Measurements from ENCODE around the gene GFY.

GFY gene

DNA sequence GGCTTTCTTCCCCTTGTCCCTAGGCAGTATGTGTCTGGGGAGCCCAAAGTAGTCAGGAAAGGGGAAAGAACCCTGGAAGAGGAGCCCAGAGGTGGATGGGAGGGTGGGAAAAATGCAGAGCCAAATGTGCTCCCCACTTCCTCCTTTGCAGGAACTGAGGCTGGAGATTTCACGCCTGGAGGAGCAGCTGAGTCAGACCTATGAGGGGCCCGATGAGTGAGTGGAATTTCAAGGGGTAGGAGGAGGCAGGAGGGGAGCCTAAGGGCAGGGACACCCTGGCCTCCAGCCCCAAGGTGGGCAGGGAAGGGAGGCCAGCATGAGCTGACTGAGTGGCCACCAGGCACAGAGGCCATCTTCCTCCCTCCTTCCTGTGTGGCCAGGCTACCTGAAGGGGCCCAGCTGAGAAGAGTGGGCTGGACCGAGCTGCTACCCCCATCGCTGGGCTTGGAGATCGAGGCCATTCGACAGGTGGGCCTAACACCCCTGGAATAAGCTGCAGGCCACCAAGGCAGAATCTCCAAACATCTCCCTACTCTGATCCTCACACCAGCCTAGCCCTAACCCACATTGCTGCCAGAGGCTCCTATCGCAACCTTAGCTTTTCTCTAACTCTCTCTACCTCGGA lies 16.3 kb upstream of the GFY start:
- no peak for DNase-seq (ENCODE audit: insufficient read length, low spot score)
- TF ChIP-seq, protein P1, sequence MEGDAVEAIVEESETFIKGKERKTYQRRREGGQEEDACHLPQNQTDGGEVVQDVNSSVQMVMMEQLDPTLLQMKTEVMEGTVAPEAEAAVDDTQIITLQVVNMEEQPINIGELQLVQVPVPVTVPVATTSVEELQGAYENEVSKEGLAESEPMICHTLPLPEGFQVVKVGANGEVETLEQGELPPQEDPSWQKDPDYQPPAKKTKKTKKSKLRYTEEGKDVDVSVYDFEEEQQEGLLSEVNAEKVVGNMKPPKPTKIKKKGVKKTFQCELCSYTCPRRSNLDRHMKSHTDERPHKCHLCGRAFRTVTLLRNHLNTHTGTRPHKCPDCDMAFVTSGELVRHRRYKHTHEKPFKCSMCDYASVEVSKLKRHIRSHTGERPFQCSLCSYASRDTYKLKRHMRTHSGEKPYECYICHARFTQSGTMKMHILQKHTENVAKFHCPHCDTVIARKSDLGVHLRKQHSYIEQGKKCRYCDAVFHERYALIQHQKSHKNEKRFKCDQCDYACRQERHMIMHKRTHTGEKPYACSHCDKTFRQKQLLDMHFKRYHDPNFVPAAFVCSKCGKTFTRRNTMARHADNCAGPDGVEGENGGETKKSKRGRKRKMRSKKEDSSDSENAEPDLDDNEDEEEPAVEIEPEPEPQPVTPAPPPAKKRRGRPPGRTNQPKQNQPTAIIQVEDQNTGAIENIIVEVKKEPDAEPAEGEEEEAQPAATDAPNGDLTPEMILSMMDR (IDR thresholded peaks at IDR 0.05; ENCODE audit: insufficient read depth, missing control alignments): no peak
- no peak for FAIRE-seq

DNA sequence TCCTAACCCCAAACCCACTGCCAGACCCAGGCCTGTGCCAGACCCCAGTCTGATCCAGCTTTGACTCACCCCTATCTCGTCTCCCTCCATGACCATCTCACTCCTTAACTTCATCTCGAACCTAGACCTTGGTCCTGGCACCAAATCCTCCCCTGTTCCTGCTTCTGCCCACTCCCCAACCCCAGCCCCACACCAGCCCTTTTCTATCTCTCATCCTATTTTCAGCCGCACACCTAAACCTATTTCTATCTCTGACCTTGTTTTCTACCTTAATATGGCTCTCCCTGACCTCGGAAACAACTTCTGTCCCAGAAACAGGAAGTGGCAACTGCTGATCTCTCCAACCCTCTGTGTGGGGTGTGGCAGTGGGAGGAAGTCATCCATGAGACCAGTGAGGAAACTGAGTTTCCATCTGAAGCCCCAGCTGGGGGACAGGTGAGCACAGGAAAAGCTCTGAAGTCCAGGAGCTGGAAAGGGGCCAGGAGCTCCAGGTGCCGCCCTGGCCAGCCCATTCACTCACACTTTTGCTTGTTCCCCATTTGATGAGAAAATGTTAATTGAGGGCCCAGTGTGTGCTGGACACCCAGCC lies 15.7 kb upstream of the GFY start:
- DNase-seq (ENCODE audit: insufficient read length, low spot score) (no peak), FAIRE-seq (no peak)
- TF ChIP-seq, protein P1 (IDR thresholded peaks at IDR 0.05; ENCODE audit: insufficient read depth, missing control alignments): no peak

DNA sequence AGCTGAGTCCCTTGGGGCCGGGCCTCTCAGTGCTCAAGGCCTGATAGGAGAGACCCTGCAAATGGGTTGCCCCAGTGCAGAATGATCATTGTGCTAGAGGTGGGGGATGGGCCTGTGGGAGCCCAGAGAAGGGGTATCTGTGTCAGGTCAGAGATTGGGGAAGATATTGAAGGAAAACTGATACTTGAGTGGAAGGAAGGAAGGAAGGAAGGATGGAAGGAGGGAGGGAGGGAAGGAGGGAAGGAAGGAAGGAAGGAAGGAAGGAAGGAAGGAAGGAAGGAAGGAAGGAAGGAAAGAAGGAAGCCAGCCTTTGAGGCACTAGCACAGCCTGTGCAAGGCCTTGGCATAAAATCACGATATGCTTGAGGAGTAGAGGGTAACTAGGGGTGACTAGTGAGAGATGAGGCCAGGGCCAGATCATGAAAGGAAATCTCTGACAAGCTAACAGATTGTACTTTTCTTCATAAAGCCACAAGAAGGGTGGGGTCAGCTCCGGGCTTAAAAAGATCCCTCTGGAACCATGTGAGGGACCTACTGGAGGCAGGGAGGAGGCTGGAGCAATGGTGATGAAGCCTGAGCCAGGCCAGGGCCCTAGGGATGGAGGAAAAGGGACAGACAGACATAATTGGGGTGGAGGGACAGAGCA lies 13.4 kb upstream of the GFY start:
- no peak for DNase-seq (ENCODE audit: insufficient read length, low spot score)
- TF ChIP-seq, protein P1 (IDR thresholded peaks at IDR 0.05; ENCODE audit: insufficient read depth, missing control alignments): no peak
- FAIRE-seq: no peak

DNA sequence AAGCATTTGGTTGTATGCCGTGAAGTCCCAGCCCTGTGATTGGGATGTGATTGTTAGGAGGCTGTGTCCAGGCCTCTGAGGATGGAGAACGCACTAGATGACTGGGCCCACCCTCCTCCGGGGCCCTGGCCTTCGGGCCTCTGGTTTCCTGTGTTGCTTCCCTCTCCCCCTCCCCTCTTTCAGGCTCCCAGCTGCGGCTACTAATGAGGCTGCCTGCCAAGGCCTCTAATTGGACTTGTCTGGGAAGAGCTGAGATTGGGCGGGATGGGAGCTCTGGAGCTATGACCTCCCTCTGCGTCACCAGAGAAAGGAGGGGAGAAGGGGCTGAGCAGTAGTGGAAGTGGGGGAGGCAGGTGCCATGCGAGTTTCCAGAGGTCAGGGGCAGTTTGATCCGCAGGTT lies 11.8 kb upstream of the GFY start:
- FAIRE-seq (no peak), DNase-seq (ENCODE audit: insufficient read length, low spot score) (no peak)
- TF ChIP-seq, protein P1 (IDR thresholded peaks at IDR 0.05; ENCODE audit: insufficient read depth, missing control alignments): no peak

DNA sequence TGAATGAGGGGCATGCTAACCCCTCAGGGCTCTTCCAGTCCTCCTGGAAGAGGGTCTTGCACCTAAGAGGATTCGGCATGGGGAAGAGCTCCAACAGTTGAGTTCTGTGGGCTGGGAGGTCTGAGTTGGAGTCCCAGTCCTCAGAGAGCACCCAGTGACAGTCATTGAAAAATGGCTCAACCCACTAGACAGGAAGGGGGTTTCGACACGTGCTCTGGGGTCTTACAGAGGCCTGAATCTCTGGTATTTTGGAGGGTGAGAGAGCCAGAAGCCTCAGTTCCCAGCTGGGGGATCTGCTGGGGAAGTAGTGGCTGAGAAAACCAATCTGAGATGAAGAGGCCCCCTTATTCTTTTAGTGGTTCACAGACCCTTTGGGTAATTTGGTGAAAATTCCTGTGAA lies 10.9 kb upstream of the GFY start:
- DNase-seq (ENCODE audit: insufficient read length, low spot score): no peak
- no peak for FAIRE-seq
- TF ChIP-seq, protein P1 (IDR thresholded peaks at IDR 0.05; ENCODE audit: insufficient read depth, missing control alignments): no peak

DNA sequence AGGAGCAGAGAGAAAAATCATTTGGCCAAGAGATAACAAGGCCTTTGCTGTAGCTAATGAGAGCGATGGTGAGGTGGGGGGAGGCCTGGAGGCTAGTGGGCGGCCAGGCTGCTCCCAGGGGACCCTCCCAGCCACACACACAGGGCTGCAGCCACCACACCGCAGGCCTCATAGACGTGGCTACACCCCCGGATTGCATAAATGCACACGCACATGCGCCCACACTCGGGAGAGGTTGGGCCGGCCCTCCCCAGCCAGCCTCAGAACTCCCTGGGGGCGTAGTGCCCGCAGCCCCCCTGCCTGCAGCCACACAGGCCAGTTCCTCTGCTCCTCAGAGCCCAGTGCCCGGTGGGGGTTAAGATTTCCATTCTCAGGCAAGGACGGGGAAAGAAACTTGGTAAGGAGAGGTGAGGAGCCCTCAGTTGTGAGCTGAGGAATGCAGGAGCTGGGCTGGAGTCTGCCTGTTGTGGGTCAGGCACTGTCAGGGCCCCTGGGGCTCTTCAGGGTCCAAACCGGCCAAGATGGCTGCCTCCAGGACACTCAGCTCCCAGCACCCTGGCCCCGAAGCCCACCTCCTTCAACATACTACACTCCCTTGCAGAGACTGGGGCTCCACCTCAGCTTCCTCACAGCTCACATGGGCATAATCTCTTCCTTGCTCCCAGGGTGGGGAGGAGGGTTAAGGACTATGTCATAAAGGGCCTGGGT lies 9.9 kb upstream of the GFY start:
- TF ChIP-seq, protein P1 (IDR thresholded peaks at IDR 0.05; ENCODE audit: insufficient read depth, missing control alignments): no peak
- FAIRE-seq (no peak), DNase-seq (ENCODE audit: insufficient read length, low spot score) (no peak)

All from D721Med (cell line).